Stomach (tissue), 4 donors: ENCODE data around the gene TGDS.

Experiments
- POLR2A ChIP-seq, 4 donors: fragments of 450-650 bp; IDR thresholded peaks; one replicate each; pipeline ENCODE4 v1.6.1; 2016; ENCODE audit warnings: antibody characterized with exemption in 4 of 4, control low read depth in 2 of 4, mild to moderate bottlenecking in 1 of 4, moderate library complexity in 1 of 4
- POLR2AphosphoS5 ChIP-seq, 3 donors: sonication (generic); formaldehyde crosslinking; IDR thresholded peaks; one replicate each; pipeline ENCODE4 v1.6.1; 2016; ENCODE audit warnings: antibody characterized with exemption in 3 of 3
- TF ChIP-seq, protein P1 (sequence below), 7 experiments: fragments of 450-650 bp in 4 of 7; fragments of 200-600 bp in 3 of 7; sonication (generic) in 3 of 7; IDR thresholded peaks; one replicate each; pipeline ENCODE4 v1.5.1; 2016 to 2019; ENCODE audit warnings: antibody characterized with exemption in 7 of 7, control low read depth in 2 of 7, mild to moderate bottlenecking in 1 of 7

GRCh38 chr13:94556041-94556440 is 39.9 kb downstream of the TGDS start:
- no peak for TF ChIP-seq POLR2AphosphoS5 (IDR thresholded peaks at IDR 0.05)
- TF ChIP-seq, protein P1, sequence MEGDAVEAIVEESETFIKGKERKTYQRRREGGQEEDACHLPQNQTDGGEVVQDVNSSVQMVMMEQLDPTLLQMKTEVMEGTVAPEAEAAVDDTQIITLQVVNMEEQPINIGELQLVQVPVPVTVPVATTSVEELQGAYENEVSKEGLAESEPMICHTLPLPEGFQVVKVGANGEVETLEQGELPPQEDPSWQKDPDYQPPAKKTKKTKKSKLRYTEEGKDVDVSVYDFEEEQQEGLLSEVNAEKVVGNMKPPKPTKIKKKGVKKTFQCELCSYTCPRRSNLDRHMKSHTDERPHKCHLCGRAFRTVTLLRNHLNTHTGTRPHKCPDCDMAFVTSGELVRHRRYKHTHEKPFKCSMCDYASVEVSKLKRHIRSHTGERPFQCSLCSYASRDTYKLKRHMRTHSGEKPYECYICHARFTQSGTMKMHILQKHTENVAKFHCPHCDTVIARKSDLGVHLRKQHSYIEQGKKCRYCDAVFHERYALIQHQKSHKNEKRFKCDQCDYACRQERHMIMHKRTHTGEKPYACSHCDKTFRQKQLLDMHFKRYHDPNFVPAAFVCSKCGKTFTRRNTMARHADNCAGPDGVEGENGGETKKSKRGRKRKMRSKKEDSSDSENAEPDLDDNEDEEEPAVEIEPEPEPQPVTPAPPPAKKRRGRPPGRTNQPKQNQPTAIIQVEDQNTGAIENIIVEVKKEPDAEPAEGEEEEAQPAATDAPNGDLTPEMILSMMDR (IDR thresholded peaks at IDR 0.05): no peak
- TF ChIP-seq POLR2A (IDR thresholded peaks at IDR 0.05): no peak
